ENCODE data around the gene CD300C.

DNA sequence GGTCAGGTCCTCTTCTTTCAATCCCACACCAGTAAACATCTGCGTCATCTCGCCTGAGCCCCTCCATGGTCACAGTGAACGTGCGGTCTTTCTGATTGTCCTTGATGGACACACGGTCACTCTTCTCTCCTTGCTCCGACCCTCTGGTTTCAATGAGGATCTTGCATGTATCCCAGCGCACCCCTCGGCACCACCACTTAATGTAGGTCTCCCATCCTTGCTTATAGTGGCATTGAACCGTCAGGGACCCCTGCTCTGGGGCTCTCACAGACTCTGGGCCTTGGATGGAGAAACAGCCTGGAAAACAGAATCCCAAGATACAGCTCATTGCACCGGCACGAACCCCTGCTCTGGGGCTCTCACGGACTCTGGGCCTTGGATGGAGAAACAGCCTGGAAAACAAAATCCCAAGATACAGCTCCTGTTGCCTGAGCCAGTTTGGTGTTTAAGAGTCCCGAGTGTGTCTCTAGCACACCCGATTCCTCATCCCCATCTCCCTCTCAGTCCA is 20.1 kb downstream of the CD300C start:
- TF ChIP-seq EZH2 (IDR thresholded peaks at IDR 0.05) (no peak), POLR2AphosphoS5 (IDR thresholded peaks at IDR 0.05; ENCODE audit: borderline replicate concordance, low read depth, low read length) (no peak), FOXP2 (optimal IDR thresholded peaks at IDR 0.05; ENCODE audit: control extremely low read depth, extremely low read length, insufficient read depth) (no peak)
